HG03378 (cell line): ENCODE results near the gene MAS1L.

Experiments used
- ATAC-seq: cut with Tn5 transposase; IDR thresholded peaks from one replicate; pipeline ENCODE4 v1.9.1; 2021; ENCODE audit warnings: mild to moderate bottlenecking, moderate library complexity; ENCODE audit not compliant: unreplicated experiment

The MAS1L gene

GRCh38 chr6:29487660-29488059, at the start of gene MAS1L:
Gene MAS1L, minus strand, starts transcription at chr6:29487956. Its CDS starts 54 bp downstream, at chr6:29487902.
- ATAC-seq = no peak

GRCh38 chr6:29532320-29532951, 44.7 kb upstream of the MAS1L start:
- ATAC-seq = no peak

- ATAC-seq = no peak
Measured at GRCh38 chr6:29531668-29532067, 43.9 kb upstream of the MAS1L start.

GRCh38 chr6:29530671-29531310, 43.0 kb upstream of the MAS1L start:
- ATAC-seq = no peak

- ATAC-seq = no peak
Measured at GRCh38 chr6:29529956-29530355, 42.2 kb upstream of the MAS1L start.

- ATAC-seq = no peak
Measured at GRCh38 chr6:29528988-29529560, 41.3 kb upstream of the MAS1L start.

- ATAC-seq = no peak
Measured at GRCh38 chr6:29528300-29528931, 40.7 kb upstream of the MAS1L start.

GRCh38 chr6:29527564-29527963, 39.8 kb upstream of the MAS1L start:
- no peak for ATAC-seq

GRCh38 chr6:29527126-29527525, 39.4 kb upstream of the MAS1L start:
- no peak for ATAC-seq

- ATAC-seq = no peak
Measured at GRCh38 chr6:29525311-29525639, 37.5 kb upstream of the MAS1L start.

- ATAC-seq = no peak
Measured at GRCh38 chr6:29524444-29525310, 36.9 kb upstream of the MAS1L start.

GRCh38 chr6:29524044-29524443, 36.3 kb upstream of the MAS1L start:
- ATAC-seq = no peak

GRCh38 chr6:29522227-29522626, 34.5 kb upstream of the MAS1L start:
- no peak for ATAC-seq

GRCh38 chr6:29521006-29521680, 33.4 kb upstream of the MAS1L start:
- no peak for ATAC-seq

GRCh38 chr6:29520232-29520631, 32.5 kb upstream of the MAS1L start:
- ATAC-seq = no peak

GRCh38 chr6:29519291-29520010, 31.7 kb upstream of the MAS1L start:
- ATAC-seq = no peak

- ATAC-seq = no peak
Measured at GRCh38 chr6:29517728-29518440, 30.1 kb upstream of the MAS1L start.

- ATAC-seq = no peak
Measured at GRCh38 chr6:29517245-29517644, 29.5 kb upstream of the MAS1L start.

- no peak for ATAC-seq
Measured at GRCh38 chr6:29516108-29516507, 28.4 kb upstream of the MAS1L start.
